Measurements from ENCODE around the gene LRIF1.
"Not testable (repeated sequence)": the region's sequence is repeated elsewhere in the genome, so short reads cannot be mapped to it uniquely, and the experiment has no call there.

The LRIF1 gene

DNA sequence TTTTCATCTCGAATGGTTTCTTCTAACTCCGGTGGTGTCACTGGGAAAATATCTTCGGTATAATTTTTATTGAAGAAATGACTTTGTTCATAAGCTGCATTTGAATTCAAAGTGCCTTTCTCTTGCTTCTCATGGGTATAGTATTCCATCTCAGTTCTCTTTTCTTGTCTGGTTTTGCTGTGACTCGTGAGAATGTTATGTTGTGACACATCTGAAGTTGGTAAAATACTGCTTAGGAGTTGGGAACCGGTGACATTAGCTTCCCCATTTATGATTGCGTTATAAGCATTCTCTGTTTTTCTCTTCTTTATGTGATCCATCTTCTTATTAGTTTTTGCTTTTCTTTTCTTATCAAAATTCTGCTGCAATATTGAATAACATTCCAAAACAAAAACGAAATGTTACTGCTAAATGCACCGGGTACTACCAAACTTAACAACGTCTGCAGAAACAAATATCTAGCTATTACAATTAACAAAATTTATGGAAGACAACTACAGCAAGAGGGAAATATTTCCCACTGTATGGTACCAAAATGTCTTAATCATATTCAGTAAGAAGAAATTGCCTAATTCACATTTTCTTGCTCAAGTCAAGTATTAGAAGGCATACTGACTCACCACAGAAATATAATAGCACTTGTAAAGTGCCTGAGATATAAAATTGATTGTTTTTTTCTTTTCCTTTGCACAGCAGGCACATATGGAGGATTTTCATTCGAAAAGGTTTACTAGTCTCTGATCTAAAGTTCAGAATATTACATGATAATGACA, 15.5 kb downstream of the LRIF1 start:
- DNase-seq: no peak

DNA sequence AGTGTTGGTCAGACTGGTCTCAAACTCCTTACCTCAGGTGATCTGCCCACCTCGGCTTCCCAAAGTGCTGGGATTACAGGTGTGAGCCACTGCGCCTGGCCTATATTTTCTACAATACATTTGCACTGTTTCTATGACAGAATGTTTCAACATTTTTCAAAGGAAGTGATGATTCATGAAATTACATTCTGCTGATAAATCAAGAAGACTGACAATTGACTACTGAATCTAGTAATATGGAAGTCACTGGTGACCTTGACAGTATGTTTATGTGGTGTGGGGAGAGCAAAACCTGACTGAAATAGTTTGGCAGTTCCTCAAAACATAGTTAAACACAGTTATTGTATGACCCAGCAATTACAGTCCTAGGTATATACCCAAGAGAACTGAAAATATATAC, 18.1 kb downstream of the LRIF1 start:
- no peak for DNase-seq

DNA sequence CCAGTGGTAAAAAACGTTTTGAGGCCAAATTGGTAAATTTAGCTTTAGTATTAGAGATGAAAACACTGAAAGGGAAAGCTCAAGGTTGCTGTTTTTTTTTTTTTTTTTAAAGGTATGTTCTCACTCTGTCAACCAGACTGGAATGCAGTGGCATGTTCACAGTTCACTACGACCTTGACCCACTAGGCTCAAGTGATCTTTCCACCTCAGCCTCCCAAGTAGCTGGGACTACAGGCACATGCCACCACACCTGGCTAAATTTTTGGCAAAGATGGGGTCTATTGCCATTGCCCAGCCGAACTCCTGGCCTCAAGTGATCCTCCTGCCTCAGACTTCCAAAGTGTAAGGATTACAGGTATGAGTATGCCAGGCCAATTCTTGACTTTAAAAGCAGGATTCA, 18.9 kb downstream of the LRIF1 start:
- no peak for DNase-seq

DNA sequence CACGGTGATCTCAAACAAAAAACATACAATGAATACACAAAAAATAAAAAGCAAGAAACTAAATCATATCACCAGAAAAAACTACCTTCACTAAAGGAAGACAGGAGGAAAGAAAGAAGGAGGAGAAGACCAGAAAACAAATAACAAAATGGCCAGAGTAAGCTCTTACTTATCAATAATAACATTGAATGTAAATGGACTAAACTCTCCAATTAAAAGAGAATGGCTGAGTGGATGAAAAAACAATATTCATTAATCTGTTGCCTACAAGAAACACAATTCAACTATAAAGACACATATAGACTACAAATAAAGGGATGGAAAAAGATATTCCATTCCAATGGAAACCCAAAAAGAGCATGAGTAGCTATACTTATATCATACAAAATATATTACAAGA, 27.2 kb downstream of the LRIF1 start:
- no peak for DNase-seq

DNA sequence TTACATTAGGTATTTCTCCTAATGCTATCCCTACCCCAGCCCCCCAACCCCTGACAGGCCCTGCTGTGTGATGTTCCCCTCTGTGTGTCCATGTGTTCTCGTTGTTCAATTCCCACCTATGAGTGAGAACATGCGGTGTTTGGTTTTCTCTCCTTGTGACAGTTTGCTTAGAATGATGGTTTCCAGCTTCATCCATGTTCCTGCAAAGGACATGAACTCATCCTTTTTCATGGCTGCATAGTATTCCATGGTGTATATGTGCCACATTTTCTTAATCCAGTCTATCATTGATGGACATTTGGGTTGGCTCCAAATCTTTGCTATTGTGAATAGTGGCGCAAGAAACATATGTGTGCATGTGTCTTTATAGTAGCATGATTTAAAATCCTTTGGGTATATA, 32.6 kb downstream of the LRIF1 start:
- DNase-seq: not testable (repeated sequence)

DNA sequence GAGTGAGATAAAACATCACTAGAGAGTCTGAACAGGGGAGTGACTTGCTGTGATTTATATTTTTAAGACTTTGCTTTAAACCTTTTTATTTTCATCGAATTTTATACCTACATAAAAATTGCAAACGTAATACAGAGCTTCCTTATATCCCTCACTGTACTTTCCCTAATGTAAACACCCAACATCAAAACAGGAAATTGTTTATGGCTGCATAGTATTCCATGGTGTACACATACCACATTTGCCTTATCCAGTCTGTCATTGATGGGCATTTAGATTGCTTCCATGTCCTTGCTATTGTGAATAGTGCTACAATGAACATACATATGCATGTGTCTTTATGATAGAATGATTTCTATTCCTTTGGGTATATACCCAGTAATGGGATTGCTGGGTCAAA, 34.8 kb downstream of the LRIF1 start:
- DNase-seq: no peak

DNA sequence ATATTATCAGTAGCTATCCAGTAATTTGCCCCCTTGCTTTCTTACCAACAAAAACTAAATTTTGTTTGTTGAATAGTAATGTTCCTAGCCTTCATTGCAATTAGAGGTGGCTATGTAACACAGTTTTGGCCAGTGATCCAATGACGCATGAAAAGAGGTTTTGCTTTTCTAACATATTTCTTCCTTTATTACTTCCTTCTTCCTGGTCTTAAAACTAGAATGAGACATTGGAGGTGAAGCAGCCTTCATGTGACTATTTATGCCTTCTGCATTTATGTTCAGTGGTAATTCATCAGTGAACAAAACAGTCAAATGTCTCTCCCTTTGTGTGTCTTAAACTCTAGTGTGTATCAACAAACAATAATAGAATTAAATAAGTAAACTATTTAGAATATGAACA, 35.5 kb downstream of the LRIF1 start:
- DNase-seq: no peak

DNA sequence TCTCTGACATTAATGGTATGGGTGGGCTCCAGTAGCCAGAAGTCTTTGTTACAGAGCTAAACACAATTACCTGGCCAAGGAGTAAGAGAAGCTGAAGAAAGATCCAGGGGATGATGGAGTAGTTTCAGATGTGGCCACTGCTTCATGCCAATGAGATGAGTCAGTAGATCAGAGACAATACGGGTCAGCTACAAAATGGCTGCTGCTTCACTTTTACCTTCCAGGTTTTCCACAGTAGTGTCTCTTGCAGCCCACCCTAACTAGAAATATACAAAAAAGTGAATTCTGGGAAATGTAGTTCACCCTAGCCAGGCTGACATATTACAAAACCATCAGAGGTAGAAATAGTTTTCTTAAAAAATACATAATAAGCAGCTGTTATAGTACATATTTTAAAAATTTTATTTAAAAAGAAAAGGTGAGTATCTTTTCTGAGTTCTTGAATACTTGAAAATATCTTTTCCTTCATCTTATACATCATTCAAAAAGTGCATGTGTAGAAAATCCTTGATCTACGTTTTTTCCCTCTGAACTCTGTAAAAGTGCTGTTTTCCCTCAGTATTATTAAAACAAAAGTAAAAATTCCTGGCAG, 36.1 kb downstream of the LRIF1 start:
- no peak for DNase-seq

DNA sequence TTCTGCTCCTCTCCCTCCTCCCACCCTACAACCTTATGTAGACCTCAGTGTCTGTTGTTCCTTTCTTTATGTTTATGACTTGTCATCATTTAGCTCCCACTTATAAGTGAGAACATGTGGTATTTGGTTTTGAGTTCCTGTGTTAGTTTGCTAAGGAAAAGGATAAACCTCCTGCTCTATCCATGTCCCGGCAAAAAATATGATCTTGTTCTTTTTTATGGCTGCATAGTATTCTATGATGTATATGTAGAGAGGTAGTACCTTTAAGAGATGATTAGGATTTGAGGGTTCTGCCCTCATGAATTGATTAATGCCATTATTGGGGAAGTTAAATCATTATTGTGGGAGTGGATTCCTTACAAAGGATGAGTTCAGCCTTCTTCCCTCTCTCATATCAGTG, 41.8 kb downstream of the LRIF1 start:
- DNase-seq: no peak

DNA sequence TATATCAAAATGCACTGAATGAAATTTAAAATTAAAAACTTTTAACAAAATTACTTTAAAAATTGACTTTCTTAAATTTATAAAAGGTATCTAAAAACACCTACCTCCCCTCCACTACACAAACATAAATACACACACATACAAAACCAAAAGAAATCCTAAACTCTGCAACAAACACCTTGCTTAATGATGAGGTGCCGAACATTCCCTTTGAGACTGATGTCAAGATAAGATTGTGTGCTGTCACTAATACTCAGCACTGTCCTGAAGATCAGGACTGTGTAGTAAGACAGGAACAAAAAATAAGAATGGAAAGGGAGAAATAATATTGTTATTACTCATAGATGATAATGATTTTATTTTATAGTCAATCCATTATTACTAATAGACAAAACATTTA, 45.7 kb downstream of the LRIF1 start:
- DNase-seq: no peak

DNA sequence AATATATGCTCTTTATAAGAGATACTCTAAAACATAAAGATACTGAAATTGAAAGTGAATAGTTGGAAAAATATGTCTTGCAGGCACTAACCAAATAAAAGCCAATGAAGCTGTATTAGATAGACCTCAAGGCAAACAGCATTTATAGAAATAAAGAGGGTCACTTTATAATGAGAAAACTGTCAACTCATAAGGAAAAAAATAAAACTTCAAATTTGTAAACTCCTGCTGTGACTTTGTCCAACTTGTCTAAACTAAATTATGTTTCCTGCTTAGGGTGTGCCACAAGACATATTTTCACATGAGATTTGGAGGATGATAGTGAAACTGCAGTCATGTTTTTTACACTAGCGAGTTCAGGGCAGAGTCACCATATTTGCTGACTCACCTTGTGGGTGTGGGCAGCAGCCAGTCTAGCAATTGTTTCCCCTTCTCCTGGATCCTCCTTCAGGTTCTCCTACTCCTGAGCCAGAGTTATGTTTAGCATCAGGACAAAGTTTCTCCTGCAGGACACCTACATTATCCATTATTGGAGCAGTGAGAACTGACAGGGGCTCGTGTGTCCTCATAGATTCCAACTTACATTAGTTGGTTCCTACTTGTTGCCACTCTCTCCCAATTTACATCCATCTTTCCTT, 46.9 kb downstream of the LRIF1 start:
- peak in 1 of 5 donors; percentile 79 for DNase-seq

DNA sequence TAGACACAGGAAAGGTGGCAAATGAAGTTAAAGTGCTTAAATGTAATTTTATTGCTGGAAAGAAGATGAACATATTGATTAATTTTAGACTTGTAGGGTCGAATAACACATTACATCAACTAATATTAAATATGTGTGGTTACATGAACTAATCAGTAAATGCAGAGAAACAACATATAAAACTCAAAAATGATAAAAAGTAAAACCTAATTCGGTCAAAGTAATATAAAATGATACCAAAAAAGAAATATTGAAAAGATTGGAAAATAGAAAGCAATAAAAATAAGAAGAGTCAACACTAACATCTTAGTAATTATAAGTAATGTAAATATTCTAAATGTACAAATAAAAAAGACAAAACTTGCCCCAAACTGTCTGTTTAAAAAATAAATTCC, 47.5 kb downstream of the LRIF1 start:
- no peak for DNase-seq

DNA sequence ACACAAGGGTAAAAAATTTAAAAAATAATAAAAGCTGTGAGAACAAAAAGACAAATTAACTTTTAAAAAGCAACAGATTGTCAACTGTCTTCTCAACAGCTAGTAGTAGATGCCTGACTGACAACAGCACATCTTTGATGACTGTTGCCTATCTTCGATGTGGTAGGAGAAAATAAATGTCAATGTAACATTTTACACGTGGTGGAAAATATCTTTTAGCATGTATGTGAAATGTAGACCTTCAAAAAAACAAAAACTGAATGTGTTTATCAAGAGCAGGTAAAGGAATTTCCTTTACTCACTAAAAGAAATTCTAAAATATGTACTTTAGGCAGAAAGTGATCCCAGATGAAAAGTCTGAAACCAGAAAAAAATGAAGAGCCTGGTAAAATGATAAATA, 47.9 kb downstream of the LRIF1 start:
- no peak for DNase-seq

DNA sequence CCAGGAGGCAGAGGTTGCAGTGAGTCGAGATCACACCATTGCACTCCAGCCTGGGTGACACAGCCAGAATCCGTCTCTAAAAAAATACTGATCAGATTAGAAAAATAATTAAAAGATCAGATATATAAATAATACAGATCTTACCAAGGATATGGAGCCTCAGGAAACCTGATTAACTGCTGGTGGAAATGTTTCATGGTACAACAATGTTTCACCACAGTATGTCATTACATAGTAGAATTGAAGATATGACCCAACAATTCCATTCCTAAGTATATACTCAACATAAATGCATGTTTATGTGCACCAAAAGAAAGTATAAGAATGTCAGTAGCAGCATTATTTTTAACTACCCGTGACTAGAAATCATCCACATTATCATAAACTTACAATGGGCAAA, 49.0 kb downstream of the LRIF1 start:
- DNase-seq: no peak

DNA sequence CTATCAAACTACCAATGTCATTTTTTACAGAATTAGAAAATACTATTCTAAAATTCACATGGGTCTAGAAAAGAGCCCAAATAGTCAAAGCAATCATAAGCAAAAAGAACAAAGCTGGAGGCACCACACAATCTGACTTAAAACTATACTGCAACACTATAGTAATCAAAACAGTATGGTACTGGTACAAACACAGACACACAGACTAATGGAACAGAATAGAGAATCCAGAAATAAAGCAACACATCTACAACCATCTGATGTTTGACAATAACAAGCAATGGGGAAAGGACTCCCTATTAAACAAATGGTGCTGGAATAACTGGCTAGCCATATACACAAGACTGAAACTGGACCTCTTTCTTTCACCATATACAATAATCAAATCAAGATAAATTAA, 50.9 kb downstream of the LRIF1 start:
- DNase-seq: no peak

DNA sequence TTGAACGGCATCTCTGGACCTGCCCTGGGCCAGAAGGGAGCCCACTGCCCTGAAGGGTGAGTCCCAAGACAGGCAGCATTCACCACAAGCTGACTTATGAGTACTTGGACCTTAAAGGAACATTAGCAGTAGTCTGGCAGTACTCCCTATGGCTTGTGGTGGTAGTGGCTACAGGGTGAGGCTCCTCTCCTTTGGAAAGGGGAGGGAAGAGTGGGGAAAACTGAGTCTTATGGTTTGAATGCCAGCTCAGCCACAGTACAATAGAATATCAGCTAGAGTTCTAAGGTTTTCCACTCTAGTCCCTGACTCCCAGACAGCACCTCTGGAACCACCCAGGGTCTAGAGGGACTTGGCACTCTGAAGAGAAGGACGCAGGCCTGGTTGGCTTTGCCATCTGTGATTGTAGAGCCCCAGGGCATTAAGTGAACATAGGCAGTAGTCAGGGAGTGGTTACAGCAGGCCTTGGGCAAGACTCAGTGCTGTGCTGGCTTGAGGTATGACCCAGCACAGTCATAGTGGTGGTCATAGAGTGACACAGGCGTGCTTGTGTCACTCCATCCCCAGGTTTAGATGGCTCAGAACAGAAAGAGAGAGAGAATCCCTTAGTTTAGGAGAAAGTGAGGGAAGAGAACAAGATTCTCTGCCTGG, 59.7 kb downstream of the LRIF1 start:
- DNase-seq: no peak

DNA sequence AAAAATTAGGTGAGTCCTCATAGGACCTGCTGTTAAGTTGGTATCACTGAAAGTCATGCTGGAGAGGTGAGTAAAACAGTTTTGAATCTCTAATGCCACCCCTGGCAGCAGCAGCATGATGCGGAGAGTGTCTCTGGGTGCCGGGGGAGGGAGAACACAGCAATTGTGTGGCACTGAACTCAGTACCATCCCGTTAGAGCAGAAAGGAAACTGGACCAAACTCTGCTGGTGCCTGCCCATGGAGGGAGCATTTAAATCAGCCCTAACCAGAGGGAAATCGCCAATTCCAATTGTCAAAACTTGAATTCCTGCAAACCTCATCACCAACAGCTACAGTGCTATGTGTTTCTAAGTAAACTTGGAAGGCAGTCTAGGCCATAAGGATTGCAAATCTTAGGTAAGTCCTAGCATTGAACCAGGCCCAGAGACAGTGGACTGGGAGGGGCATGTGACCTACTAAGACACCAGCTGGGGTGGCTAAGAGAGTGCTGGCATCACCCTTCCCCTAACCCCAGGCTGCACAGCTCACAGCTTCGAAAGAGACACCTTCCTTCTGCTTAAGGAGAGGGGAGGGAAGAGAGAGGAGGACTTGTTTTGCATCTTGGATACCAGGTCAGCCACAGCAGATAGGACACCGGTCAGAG, 60.8 kb downstream of the LRIF1 start:
- no peak for DNase-seq

DNA sequence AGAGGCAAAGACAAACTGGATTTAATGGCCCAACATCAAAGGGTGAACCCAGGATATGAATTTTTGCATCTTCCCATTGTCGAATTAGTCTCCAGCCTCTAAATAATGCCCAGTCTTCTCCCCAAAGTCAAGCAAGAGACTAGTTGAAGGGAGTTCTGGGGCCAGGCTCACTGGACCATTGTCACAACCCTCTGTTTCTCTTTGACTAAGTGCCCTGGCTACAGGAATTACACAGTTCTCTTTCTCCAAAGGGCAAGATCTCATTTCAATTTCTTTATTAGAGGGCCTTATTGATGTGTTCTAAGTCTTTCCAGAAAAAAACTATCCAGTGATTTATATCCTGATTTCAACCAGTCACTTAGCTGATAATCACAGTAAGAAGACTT, 64.3 kb downstream of the LRIF1 start:
- no peak for DNase-seq

DNA sequence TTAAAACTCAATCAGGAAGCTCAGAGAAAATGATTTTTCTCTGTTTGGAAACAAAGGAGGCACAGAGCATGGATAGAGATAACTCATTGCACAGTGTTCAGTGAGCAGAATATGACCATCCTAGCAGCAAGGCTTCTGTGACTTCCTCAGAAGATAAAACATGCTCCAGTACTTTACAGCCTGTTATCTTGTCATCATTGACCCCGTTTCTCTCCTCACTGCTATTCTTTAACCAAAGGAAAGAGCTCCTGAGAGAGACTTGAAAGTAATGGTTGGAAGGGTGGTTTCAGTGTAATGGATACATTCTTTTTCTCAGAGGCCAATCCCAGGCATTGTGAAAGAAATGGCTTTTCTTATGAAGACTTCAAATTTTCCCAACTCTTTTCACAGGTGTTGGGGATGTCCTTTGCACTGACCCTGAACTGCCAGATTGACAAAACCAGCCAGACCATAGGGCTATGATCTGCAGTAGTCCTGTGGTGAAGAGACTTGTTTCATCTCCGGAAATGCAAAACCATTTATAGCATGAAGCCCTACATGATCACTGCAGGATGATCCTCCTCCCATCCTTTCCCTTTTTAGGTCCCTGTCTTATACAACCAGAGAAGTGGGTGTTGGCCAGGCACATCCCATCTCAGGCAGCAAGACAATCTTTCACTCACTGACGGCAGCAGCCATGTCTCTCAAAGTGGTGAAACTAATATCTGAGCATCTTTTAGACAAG, 64.8 kb downstream of the LRIF1 start:
- DNase-seq: no peak

DNA sequence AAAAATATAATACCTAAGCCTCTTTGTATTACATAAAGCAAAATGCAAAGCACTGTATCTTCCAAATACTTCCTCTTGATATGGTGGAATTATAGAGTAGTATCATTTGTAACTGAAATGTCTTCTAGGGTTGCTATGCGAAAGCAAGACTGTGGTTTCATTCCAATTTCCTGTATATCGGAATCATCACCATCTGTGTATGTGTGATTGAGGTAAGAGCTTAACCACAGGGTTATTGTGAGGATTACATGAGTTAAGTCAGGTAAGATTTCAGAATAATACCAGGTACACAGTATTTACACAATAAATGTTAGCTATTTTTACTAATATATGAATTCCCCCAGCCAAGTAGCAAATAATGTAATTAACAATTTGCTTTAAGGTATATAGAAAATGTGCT, 66.0 kb downstream of the LRIF1 start:
- no peak for DNase-seq

Measured in T-helper 1 cell (primary cell).